Spleen (tissue), 10 donors: ENCODE measurements around the gene PCDHB8. TPM values are rescaled to one million over a fixed set of nuclear protein-coding genes. Genes with fewer than 3 reads are reported as not detected.

Experiments
- polyA plus RNA-seq, 3 donors: library from polyadenylated mRNA; stranded (reverse); fragments of 200-250 nt; gene quantifications; one replicate each; pipeline ENCODE4 v1.2.1, GENCODE V29; 2013
- total RNA-seq, 7 donors: library from RNA; depleted of rRNA in 3 of 7; stranded (reverse); fragments of >200 nt in 3 of 7; fragmentation: NEBNext Ultra II Directional in 4 of 7; extraction: Animal tissue kit (Norgen Biotek cat#: 25700) in 4 of 7; gene quantifications; one replicate each; pipeline versions ENCODE4 v1.1.0 to v1.2.1, GENCODE V29; 2016 to 2021
- donor health status: healthy with polysubstance abuse.
- donor health status: DM: no; HTN: no; CAD: no; lungs with moderate emphysema.
- donor health status: DM: no; HTN: no; CAD: no.
- donor health status: Bipolar disorder and iron deficiency.
- donor health status: healthy.
- donor health status: DM: no; HTN: no; CAD: no.
- donor health status: DM: yes; HTN: yes; CAD: no.

Gene PCDHB8
- total and polyA plus RNA-seq, 10 donors: 0.03 to 1.8 (median 0.60) TPM; not detected in 2

Other genes with a start within 250 kb of the PCDHB8 start
Only the 30 nearest of the 36 such genes appear.
- gene PCDHAC2, start 211.3 kb upstream of the PCDHB8 start, total RNA-seq: 1 to 10 TPM; 1.5 to 7.9 (median 3.9) TPM
- under 1 TPM; 0.15 to 0.26 (median 0.17) TPM for gene PCDHAC2, start 211.3 kb upstream of the PCDHB8 start, polyA plus RNA-seq
- gene PCDHB1, start 126.4 kb upstream of the PCDHB8 start, total RNA-seq: not detected
- gene PCDHB1, start 126.4 kb upstream of the PCDHB8 start, polyA plus RNA-seq: not detected
- 1 to 10 TPM in 6 of 7 donors, under 1 TPM in 1; 0.98 to 2.0 (median 1.5) TPM for gene PCDHB2, start 83.2 kb upstream of the PCDHB8 start, total RNA-seq
- gene PCDHB2, start 83.2 kb upstream of the PCDHB8 start, polyA plus RNA-seq: under 1 TPM; 0.12 to 0.29 (median 0.13) TPM
- gene PCDHB3, start 77.3 kb upstream of the PCDHB8 start, total RNA-seq: 1 to 10 TPM in 4 of 7 donors, under 1 TPM in 3; 0.34 to 3.1 (median 1.1) TPM
- under 1 TPM in 2 of 3 donors, not detected in 1; 0.08 to 0.26 TPM for gene PCDHB3, start 77.3 kb upstream of the PCDHB8 start, polyA plus RNA-seq
- gene PCDHB4, start 56.0 kb upstream of the PCDHB8 start, total RNA-seq: 1 to 10 TPM in 5 of 7 donors, under 1 TPM in 2; 0.77 to 2.6 (median 1.6) TPM
- gene PCDHB4, start 56.0 kb upstream of the PCDHB8 start, polyA plus RNA-seq: under 1 TPM; 0.09 to 0.32 (median 0.24) TPM
- gene PCDHB5, start 42.6 kb upstream of the PCDHB8 start, total RNA-seq: 1 to 10 TPM in 6 of 7 donors, under 1 TPM in 1; 0.81 to 3.4 (median 1.6) TPM
- gene PCDHB5, start 42.6 kb upstream of the PCDHB8 start, polyA plus RNA-seq: under 1 TPM; 0.20 to 0.33 (median 0.32) TPM
- gene PCDHB6, start 27.7 kb upstream of the PCDHB8 start, total RNA-seq: 1 to 10 TPM in 2 of 7 donors, under 1 TPM in 5; 0.20 to 1.1 (median 0.66) TPM
- gene PCDHB6, start 27.7 kb upstream of the PCDHB8 start, polyA plus RNA-seq: under 1 TPM; 0.02 to 0.13 (median 0.07) TPM
- gene PCDHB7, start 5.1 kb upstream of the PCDHB8 start, total RNA-seq: 1 to 10 TPM in 4 of 7 donors, under 1 TPM in 3; 0.51 to 1.6 (median 1.3) TPM
- under 1 TPM in 2 of 3 donors, not detected in 1; 0.08 to 0.16 TPM for gene PCDHB7, start 5.1 kb upstream of the PCDHB8 start, polyA plus RNA-seq
- gene PCDHB16, start 4.6 kb downstream of the PCDHB8 start, total RNA-seq: 1 to 10 TPM in 6 of 7 donors, under 1 TPM in 1; 0.54 to 2.1 (median 1.9) TPM
- gene PCDHB16, start 4.6 kb downstream of the PCDHB8 start, polyA plus RNA-seq: under 1 TPM; 0.04 to 0.19 (median 0.14) TPM
- gene PCDHB9, start 9.4 kb downstream of the PCDHB8 start, total RNA-seq: 1 to 10 TPM in 5 of 7 donors, under 1 TPM in 2; 0.40 to 4.9 (median 1.5) TPM
- gene PCDHB9, start 9.4 kb downstream of the PCDHB8 start, polyA plus RNA-seq: under 1 TPM; 0.06 to 0.19 (median 0.09) TPM
- 1 to 10 TPM in 4 of 7 donors, under 1 TPM in 3; 0.74 to 2.7 (median 1.4) TPM for gene PCDHB10, start 14.6 kb downstream of the PCDHB8 start, total RNA-seq
- under 1 TPM; 0.09 to 0.26 (median 0.15) TPM for gene PCDHB10, start 14.6 kb downstream of the PCDHB8 start, polyA plus RNA-seq
- gene PCDHB11, start 21.8 kb downstream of the PCDHB8 start, total RNA-seq: 1 to 10 TPM in 5 of 7 donors, under 1 TPM in 2; 0.68 to 3.4 (median 1.2) TPM
- gene PCDHB11, start 21.8 kb downstream of the PCDHB8 start, polyA plus RNA-seq: under 1 TPM; 0.07 to 0.19 (median 0.14) TPM
- gene PCDHB12, start 30.9 kb downstream of the PCDHB8 start, total RNA-seq: 1 to 10 TPM; 1.1 to 2.4 (median 1.8) TPM
- under 1 TPM; 0.11 to 0.16 (median 0.11) TPM for gene PCDHB12, start 30.9 kb downstream of the PCDHB8 start, polyA plus RNA-seq
- gene PCDHB13, start 36.1 kb downstream of the PCDHB8 start, total RNA-seq: 1 to 10 TPM; 1.4 to 6.8 (median 4.0) TPM
- gene PCDHB13, start 36.1 kb downstream of the PCDHB8 start, polyA plus RNA-seq: under 1 TPM; 0.09 to 0.38 (median 0.12) TPM
- gene PCDHB14, start 45.6 kb downstream of the PCDHB8 start, total RNA-seq: 1 to 10 TPM; 1.6 to 5.9 (median 2.8) TPM
- gene PCDHB14, start 45.6 kb downstream of the PCDHB8 start, polyA plus RNA-seq: under 1 TPM; 0.27 to 0.93 (median 0.30) TPM
- 1 to 10 TPM; 1.7 to 5.6 (median 3.8) TPM for gene PCDHB15, start 67.6 kb downstream of the PCDHB8 start, total RNA-seq
- 1 to 10 TPM in 1 of 3 donors, under 1 TPM in 2; 0.42 to 1.1 (median 0.72) TPM for gene PCDHB15, start 67.6 kb downstream of the PCDHB8 start, polyA plus RNA-seq
- gene SLC25A2, start 126.3 kb downstream of the PCDHB8 start, total RNA-seq: 1 to 10 TPM in 6 of 7 donors, under 1 TPM in 1; 0.57 to 3.0 (median 2.2) TPM
- under 1 TPM; 0.05 to 0.22 (median 0.07) TPM for gene SLC25A2, start 126.3 kb downstream of the PCDHB8 start, polyA plus RNA-seq
- gene TAF7, start 143.0 kb downstream of the PCDHB8 start, total RNA-seq: 10 to 100 TPM; 67.6 to 80.6 (median 75.7) TPM
- gene TAF7, start 143.0 kb downstream of the PCDHB8 start, polyA plus RNA-seq: 100 to 1,000 TPM in 2 of 3 donors, 10 to 100 TPM in 1; 91.1 to 112 (median 111) TPM
- gene PCDHGA1, start 152.7 kb downstream of the PCDHB8 start, total RNA-seq: under 1 TPM in 6 of 7 donors, not detected in 1; 0.17 to 0.52 (median 0.36) TPM
- gene PCDHGA1, start 152.7 kb downstream of the PCDHB8 start, polyA plus RNA-seq: under 1 TPM; 0.04 to 0.06 (median 0.06) TPM
- 1 to 10 TPM in 6 of 7 donors, under 1 TPM in 1; 0.84 to 3.9 (median 1.8) TPM for gene PCDHGA2, start 161.0 kb downstream of the PCDHB8 start, total RNA-seq
- gene PCDHGA2, start 161.0 kb downstream of the PCDHB8 start, polyA plus RNA-seq: under 1 TPM; 0.04 to 0.19 (median 0.06) TPM
- gene PCDHGA3, start 166.0 kb downstream of the PCDHB8 start, total RNA-seq: 1 to 10 TPM in 5 of 7 donors, under 1 TPM in 2; 0.60 to 4.4 (median 2.1) TPM
- under 1 TPM in 1 of 3 donors, not detected in 2; 0.22 TPM for gene PCDHGA3, start 166.0 kb downstream of the PCDHB8 start, polyA plus RNA-seq
- gene PCDHGB1, start 172.3 kb downstream of the PCDHB8 start, total RNA-seq: 1 to 10 TPM in 6 of 7 donors, under 1 TPM in 1; 0.87 to 3.7 (median 1.6) TPM
- gene PCDHGB1, start 172.3 kb downstream of the PCDHB8 start, polyA plus RNA-seq: under 1 TPM in 2 of 3 donors, not detected in 1; 0.04 to 0.10 TPM
- gene PCDHGA4, start 177.2 kb downstream of the PCDHB8 start, total RNA-seq: 1 to 10 TPM; 1.4 to 4.5 (median 2.7) TPM
- gene PCDHGA4, start 177.2 kb downstream of the PCDHB8 start, polyA plus RNA-seq: under 1 TPM; 0.04 to 0.16 (median 0.05) TPM
- gene PCDHGB2, start 182.2 kb downstream of the PCDHB8 start, total RNA-seq: 1 to 10 TPM; 1.7 to 4.5 (median 3.5) TPM
- under 1 TPM in 2 of 3 donors, not detected in 1; 0.09 to 0.22 TPM for gene PCDHGB2, start 182.2 kb downstream of the PCDHB8 start, polyA plus RNA-seq
- 1 to 10 TPM; 1.4 to 3.1 (median 2.3) TPM for gene PCDHGA5, start 186.4 kb downstream of the PCDHB8 start, total RNA-seq
- gene PCDHGA5, start 186.4 kb downstream of the PCDHB8 start, polyA plus RNA-seq: under 1 TPM in 2 of 3 donors, not detected in 1; 0.04 to 0.22 TPM
- gene PCDHGB3, start 192.5 kb downstream of the PCDHB8 start, total RNA-seq: 1 to 10 TPM; 1.3 to 5.0 (median 3.9) TPM
- gene PCDHGB3, start 192.5 kb downstream of the PCDHB8 start, polyA plus RNA-seq: under 1 TPM; 0.06 to 0.38 (median 0.09) TPM
- 1 to 10 TPM; 2.2 to 5.0 (median 4.2) TPM for gene PCDHGA6, start 196.1 kb downstream of the PCDHB8 start, total RNA-seq
- gene PCDHGA6, start 196.1 kb downstream of the PCDHB8 start, polyA plus RNA-seq: under 1 TPM; 0.35 to 0.58 (median 0.54) TPM
- 1 to 10 TPM; 1.2 to 5.4 (median 2.0) TPM for gene PCDHGA7, start 205.0 kb downstream of the PCDHB8 start, total RNA-seq
- gene PCDHGA7, start 205.0 kb downstream of the PCDHB8 start, polyA plus RNA-seq: under 1 TPM; 0.18 to 0.29 (median 0.22) TPM
- 1 to 10 TPM; 1.6 to 3.9 (median 3.0) TPM for gene PCDHGB4, start 209.9 kb downstream of the PCDHB8 start, total RNA-seq
- under 1 TPM; 0.02 to 0.29 (median 0.14) TPM for gene PCDHGB4, start 209.9 kb downstream of the PCDHB8 start, polyA plus RNA-seq
- gene PCDHGA8, start 214.8 kb downstream of the PCDHB8 start, total RNA-seq: 1 to 10 TPM in 6 of 7 donors, under 1 TPM in 1; 0.70 to 3.9 (median 2.1) TPM
- under 1 TPM in 2 of 3 donors, not detected in 1; 0.04 to 0.13 TPM for gene PCDHGA8, start 214.8 kb downstream of the PCDHB8 start, polyA plus RNA-seq